ENCODE measurements around the gene SART1.

Gene SART1

GRCh38 chr11:65968600-65969482 is 7.3 kb downstream of the SART1 start:
- no peak for DNase-seq

GRCh38 chr11:65972116-65972515 is 10.6 kb downstream of the SART1 start:
- no peak for DNase-seq

- DNase-seq, result no peak
Observed at GRCh38 chr11:65973439-65974110, 12.0 kb downstream of the SART1 start.

GRCh38 chr11:65975771-65976170 is 14.2 kb downstream of the SART1 start:
- DNase-seq, result no peak

GRCh38 chr11:65976216-65977176 is 15.0 kb downstream of the SART1 start:
- DNase-seq, result no peak

- no peak for DNase-seq
Observed at GRCh38 chr11:65977621-65978390, 16.3 kb downstream of the SART1 start.

- DNase-seq, result no peak
Observed at GRCh38 chr11:65978391-65979238, 17.1 kb downstream of the SART1 start.

GRCh38 chr11:65979261-65979759 is 17.8 kb downstream of the SART1 start:
- no peak for DNase-seq

- no peak for DNase-seq
Observed at GRCh38 chr11:65981101-65981740, 19.7 kb downstream of the SART1 start.

GRCh38 chr11:65981972-65982823 is 20.7 kb downstream of the SART1 start:
- DNase-seq, result no peak

GRCh38 chr11:65982824-65983588 is 21.5 kb downstream of the SART1 start:
- DNase-seq, result no peak

GRCh38 chr11:65983589-65983987 is 22.1 kb downstream of the SART1 start:
- DNase-seq, result no peak

GRCh38 chr11:65987336-65987735 is 25.8 kb downstream of the SART1 start:
- DNase-seq, result no peak

GRCh38 chr11:65988791-65989592 is 27.5 kb downstream of the SART1 start:
- DNase-seq, result peak; percentile 87

- DNase-seq, result no peak
Observed at GRCh38 chr11:65992056-65992455, 30.5 kb downstream of the SART1 start.

- DNase-seq, result no peak
Observed at GRCh38 chr11:65997286-65997685, 35.8 kb downstream of the SART1 start.

GRCh38 chr11:66001942-66002647 is 40.6 kb downstream of the SART1 start, which contains the start of the genes BANF1 and EIF1AD:
TSS of gene BANF1 (plus strand) at chr11:66002503. CDS start at chr11:66003251, 748 bp downstream.
TSS of gene EIF1AD (minus strand) at chr11:66002157. CDS start at chr11:66000389, 1,768 bp downstream.
- peak; percentile 99 for DNase-seq

Measured in NCI-H2171 (cell line).